SK-N-DZ (cell line): ENCODE results near the gene DEUP1. TPM values are rescaled to one million over a fixed set of nuclear protein-coding genes. Genes with fewer than 3 reads are reported as not detected.
"Not testable (repeated sequence)": the region's sequence is repeated elsewhere in the genome, so short reads cannot be mapped to it uniquely, and the experiment has no call there.

Experiments
- DNase-seq: peaks from one replicate; pipeline ENCODE4 v3.0.0-alpha.2; 2015; ENCODE audit warnings: low spot score
- polyA plus RNA-seq, 2 experiments: library from polyadenylated mRNA; depleted of rRNA; stranded (reverse); fragments of >200 nt; gene quantifications; 2 replicates each; pipeline ENCODE4 v1.2.3, GENCODE V29; 2014

Gene DEUP1, protein sequence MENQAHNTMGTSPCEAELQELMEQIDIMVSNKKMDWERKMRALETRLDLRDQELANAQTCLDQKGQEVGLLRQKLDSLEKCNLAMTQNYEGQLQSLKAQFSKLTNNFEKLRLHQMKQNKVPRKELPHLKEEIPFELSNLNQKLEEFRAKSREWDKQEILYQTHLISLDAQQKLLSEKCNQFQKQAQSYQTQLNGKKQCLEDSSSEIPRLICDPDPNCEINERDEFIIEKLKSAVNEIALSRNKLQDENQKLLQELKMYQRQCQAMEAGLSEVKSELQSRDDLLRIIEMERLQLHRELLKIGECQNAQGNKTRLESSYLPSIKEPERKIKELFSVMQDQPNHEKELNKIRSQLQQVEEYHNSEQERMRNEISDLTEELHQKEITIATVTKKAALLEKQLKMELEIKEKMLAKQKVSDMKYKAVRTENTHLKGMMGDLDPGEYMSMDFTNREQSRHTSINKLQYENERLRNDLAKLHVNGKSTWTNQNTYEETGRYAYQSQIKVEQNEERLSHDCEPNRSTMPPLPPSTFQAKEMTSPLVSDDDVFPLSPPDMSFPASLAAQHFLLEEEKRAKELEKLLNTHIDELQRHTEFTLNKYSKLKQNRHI
- polyA plus RNA-seq (2014; cell fraction: cytosol; rRNA removed) = not detected in 2 replicates
- not detected in 2 replicates for polyA plus RNA-seq (2014; cell fraction: nucleus; rRNA removed)

DNA sequence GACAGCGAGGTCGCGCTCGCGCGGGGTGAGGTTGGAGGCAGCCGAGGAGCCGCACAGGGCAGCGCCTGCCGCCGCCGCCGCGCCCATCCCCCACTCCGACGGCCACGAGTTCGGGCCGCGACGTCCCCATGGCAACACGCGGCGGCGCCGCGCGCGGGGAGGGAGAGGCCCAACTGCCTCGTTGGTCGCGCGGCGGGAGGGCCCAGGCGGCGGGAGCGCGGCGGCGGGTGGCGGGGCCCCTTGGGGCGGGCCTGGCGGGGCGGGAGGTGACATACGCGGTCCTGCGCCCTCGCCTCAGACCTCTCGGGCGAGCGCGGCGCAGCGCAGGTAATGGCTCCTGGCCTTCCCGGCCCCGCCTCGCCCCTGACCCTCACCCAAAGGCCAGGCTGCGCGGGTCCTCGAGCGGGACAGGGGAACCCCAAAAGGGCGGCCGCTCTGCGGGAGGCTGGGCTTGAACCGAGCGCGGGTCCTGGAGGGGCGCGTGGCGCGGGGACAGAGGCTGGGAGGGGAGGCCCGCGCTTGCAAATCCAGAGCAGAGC, at the start of gene DEUP1:
Gene DEUP1 (plus strand): TSS at position 297 of the 539 bp plus-strand sequence. CDS start 1,518 bp downstream, outside the sequence.
- DNase-seq = no peak

DNA sequence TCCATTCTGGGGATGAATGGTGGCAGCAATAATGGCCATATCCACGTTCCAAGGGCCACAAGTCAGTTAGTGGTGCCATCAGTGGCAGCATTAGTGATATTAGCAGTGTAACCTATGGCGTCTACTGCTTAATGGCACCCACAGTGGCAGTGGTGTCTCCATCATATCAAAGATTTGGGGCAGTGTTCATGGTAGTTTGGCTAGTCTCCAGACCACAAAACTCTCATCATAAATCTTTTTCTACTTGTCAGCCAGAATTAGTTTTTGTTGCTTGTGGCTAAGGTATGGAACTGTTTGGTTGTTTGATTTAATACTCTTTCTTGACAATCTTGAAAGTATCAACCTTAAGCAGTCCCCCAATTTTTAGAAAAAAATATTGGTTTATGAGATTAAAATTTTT, 45.1 kb upstream of the DEUP1 start:
- DNase-seq = no peak

DNA sequence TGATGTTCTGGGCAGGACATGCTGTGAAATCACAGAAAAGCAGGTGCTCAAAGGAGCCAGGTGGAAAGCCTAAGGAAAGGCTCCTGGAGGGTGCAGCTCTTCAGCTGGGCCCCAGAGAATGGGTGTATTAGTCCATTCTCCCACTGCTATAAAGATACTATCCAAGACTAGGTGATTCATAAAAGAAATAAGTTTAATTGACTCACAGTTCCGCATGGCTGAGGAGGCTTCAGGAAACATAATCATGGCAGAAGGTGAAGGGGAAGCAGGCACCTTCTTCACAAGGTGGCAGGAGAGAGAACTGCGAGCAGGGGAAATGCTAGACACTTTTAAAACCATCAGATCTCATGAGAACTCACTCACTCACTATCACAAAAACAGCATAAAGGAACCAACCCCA, 43.1 kb upstream of the DEUP1 start:
- DNase-seq = no peak

DNA sequence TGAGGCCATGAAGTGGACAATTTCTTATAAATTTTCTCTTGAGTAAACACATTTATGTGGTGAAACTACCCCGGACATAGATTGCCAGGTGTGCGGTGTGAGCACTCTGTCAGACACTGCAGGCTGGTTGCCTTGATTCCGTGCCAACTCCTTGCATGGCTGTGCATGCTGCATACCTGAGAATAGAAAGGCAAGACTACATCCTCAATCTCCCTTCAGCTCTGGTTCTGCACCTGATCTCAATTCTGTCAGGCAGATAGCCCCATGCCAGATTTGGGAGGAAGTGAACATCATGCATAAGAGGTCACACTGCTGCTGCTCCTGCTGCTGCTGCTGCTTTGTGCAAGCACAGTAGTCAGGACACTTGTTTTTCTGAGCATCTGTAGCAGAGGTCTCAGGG, 42.5 kb upstream of the DEUP1 start:
- no peak for DNase-seq

DNA sequence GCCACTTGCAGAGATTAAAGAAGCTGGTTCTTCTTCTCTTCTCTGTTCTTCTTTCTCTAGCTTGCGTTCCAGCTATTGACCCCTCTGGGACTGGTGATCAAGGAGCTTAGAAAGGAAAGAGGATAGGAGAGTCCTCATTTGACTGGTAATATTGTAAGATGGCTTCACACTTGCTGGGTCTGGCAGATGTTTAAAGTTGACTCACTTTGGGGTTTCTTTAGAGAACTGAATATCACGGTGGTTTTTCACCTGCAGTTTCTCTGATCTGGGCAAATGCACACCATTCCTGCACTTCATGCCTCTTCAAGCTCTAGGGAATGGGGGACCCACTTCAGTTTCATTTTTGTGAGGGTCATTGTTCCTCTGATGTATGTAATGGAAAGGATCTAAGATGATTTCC, 41.8 kb upstream of the DEUP1 start:
- DNase-seq = no peak

DNA sequence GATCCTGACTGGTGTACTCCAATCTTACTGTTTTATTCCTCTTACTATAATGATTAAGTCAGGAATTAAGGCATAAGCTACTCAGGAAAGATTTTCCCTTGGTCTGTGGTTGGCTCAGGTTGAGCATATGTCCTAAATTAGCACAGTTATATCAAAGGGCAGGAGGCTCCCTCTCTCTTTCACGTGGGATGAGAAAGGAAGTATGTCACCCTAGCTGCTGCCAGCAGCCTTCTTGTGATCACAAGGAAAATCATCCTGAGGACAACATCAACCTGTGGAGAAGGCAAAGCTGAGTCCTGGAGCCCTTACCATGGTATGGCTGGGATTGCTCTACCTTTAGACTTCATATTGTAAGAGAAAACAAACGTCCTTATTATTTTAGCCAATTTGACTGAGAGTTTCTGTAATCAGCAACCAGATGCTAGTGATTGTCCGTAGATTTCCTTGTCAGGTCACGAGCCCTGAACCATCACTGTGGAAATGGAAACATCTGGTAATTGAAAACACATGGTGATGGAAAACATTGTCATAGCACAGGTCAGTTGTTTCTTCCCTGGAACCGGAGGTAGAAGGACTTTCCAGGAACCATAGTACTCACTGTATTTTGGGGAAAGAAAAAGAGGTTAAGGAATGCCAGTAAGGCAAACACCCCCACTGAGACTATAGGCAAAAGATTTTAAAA, 40.6 kb upstream of the DEUP1 start:
- DNase-seq = peak; percentile 80

DNA sequence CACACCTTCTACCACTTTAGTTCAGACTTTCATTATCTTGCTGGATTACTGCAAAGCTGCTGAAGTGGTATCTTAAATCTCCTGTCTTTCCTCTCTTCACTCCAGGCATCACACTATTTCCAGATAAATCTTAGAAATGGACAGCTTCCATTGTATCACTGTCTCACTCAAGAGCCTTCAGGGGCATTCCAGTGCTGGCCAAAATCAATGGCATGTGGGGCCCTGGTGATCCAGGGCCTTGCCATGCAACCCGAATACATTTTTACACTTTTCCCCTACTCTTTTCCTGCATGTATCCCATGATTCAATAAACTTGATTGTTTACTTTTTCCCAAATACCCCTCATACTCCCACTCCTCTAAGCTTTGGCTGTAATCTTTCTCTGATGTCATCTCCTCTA, 39.4 kb upstream of the DEUP1 start:
- DNase-seq = no peak

DNA sequence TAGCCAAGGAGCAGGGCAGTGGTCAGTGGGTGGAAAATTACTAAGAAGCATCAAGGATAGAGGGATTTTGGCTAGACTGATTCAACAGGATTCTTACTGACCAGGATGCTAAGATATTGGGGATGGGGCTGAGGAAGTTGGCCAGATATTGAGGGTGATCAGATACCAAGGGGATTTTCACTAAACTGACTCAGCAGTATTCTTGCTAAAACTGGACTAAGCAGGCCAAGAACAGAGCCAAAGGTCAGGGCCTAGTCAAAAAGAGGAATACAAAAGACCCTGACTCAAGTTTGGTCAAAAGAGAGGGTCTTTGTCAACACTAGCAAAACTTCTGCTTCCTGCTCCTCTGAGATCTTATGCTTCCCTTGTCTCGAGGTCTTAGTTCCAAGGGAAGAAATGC, 38.6 kb upstream of the DEUP1 start:
- DNase-seq = no peak

DNA sequence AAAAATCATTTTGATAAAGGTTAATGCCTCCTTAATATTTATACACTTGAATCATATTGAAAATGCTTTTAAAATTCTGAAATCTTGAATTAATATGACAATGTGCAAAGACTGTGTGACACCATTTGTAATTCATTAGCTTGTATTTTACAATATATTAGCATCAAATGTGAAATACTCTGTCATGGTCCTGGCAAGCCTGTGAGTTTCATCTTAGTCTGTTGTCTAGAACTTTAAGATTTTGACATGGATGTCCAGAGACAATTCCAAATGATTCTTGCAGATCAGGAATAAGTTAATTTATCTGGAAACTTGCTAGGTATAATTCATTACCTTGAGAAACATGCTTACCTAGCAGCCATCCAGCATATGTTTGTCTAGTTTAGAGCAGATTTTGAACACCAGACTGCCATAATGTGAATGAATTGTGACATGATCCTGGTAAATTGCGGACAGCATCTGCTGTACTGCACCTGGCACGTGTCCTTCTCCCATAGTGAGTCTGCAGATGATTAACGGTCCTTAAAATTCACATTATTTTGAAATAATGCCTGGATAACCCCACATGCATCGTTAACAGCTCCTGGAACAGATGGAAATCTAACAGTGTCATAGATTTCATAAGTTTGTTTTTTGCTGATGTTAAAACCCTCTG, 34.5 kb upstream of the DEUP1 start:
- DNase-seq = peak; percentile 68

DNA sequence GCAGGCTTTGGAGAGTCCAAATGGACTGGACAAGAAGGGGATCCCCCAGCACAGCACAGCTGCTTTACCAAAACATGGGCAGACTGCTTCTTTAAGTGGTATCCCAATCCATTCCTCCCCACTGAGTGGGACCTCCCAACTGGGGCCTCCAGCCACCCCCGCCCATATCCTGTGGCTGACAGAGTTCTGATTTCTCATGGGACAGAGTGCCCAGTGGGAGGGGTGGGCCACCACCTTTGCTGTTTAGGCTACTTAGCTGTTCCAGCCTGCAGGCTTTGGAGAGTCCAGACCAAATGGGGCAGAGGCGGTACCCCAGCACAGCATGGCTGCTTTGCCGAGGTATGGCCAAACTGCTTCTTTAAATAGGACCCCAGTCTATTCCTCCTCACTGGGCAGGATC, 26.9 kb upstream of the DEUP1 start:
- DNase-seq = no peak

DNA sequence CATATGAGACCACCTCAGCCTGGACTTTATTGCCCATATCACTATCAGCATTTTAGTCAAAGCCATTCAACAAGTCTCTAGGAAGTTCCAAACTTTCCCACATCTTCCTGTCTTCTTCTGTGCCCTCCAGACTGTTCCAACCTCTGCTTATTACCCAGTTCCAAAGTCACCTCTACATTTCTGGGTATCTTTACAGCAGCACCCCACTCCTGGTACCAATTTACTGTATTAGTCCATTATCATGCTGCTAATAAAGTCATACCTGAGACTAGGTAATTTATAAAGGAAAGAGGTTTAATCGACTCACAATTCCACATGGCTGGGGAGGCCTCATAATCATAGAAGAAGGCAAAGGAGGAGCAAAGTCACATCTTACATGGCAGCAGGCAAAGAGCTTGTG, 16.1 kb upstream of the DEUP1 start:
- not testable (repeated sequence) for DNase-seq

DNA sequence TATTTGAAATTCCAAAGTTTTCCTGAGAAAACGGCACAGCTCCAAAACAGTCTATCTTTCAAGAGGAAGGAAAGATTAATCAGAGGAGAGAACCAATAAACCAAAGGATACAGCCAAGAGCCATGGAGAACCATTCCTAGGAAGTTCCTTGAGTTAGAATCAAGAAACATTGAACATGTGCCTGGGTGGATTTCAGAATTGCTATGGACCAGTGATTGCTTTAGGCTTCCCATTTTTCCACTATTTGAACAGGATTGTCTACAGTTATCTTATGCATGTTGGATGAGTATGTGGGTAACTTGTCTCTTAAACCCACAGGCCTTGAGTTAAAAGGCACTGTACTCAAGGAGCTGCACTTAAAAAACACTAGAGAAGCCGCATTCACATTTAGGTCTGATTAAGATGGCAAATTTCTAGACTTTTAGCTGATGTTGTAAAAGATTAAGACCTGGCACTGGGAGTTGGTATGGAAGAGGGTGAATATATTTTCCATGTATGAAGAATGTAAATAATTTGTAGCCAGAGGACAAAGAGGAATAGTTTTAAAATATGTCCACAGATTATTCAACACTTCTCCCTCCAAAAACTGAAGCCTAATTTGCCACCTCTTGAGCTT, 11.2 kb upstream of the DEUP1 start:
- DNase-seq = no peak

DNA sequence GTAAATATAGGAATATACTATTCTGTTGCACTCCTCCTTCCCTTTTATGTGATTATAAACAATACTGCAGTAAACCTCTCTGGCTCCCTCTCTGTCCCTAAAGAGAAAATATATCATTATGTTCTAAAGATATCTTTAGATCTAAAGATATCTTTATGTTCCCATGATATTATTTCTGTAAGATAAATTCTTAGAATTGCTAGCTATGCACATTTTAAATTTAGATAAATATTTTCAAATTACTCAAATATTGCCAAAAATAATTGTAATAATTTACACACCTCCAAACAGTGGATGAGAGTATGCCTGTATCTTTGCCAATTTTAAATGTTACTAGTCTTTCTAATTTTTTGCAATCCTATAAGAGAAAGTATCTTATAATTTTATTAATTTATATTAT, 10.3 kb upstream of the DEUP1 start:
- no peak for DNase-seq

DNA sequence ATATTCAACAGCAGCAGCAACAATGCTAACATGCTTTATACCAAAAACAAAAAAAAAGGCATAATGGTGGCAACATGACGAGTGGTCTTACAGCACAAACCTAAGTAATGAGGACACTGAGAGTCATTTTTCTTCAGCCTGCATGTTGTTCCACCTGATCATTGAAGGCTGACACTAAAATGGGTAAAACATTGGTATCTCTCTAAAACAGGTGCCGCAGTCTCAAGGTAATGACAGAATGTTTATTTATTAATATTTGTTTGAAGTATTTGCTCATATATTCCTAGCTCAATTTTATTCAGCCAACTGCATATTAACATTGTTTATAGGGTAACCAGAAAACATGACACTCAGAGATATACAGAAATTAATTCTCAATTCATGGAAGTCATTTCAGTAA, 8.3 kb upstream of the DEUP1 start:
- no peak for DNase-seq

DNA sequence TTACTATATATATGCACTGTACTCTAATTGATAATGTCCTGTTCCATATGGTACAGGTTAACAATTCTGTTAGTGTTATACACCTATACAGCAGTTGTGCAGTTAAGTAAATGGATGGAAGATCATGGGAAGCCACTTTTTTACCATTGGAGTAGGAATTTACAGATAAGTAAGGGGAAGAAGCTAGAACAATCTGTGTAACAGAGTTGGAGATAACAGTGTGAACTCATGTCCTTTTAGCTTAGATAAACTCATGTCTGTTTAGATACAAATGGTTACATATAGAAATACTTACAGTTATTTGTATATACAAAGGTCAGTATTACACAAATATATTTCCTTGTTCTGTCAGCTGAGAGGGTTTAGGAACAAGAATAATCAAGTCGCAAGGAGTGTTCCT, 6.8 kb upstream of the DEUP1 start:
- no peak for DNase-seq

DNA sequence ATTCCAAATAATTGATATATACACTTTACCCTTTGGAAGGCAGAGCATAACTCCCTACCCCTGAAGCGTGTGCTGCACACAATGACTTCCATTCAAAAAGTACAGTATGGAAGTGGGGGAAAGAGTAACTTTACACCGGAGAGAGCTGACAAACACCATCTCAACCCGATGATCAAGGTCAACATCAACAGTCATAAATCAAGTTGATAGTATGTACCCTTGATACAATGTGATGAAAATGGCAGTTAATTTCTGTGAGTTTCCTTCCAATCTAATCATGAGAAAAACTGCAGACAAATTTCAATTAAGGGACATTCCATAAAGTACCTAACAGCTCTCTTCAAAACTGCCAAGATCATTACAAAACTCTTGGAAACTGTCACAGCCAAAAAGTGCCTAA, 6.0 kb upstream of the DEUP1 start:
- no peak for DNase-seq

DNA sequence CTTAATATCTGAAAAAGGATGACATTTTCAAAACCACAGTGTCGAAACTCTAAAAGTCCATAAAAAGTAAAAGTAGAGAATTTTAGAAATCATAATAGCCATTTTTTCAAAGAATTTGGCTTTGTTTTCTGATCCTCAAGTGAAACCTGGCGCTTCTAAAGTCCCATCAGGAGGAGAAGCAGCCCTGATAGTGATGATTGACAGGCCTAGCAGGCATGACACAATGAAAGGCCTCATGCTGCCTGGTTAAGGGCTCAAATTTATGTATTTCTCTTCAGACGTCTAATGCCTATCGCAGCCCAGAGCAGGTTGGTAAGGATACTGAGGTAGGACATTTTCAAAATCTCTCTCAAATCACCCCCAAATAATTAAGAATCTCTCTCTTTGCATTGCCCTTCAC, 3.9 kb upstream of the DEUP1 start:
- no peak for DNase-seq

DNA sequence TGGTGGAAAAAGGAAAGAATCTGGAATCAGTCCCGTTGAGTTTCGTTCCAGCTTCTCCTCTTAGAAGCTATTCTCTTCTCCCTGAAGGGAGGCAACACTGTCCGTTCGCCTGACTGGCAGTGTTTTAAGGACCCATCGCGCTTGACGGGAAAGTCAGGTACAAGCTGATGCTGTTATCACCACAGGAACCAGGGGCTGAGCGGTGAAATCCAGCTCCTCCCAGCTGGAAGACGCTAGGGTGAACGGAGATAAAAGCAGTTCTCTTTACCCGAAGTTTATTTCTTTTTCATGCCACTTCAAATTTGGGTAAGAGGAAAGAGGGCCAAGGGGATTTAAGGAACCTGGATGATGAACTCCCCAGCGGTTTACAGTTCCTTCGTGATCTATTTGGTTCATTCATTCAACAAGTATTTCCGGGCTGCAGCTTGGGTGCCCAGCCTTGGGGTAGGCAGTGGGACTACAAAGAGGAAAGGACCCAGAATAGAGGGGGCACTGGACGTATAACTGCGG, 551 bp upstream of the DEUP1 start:
- DNase-seq = no peak

DNA sequence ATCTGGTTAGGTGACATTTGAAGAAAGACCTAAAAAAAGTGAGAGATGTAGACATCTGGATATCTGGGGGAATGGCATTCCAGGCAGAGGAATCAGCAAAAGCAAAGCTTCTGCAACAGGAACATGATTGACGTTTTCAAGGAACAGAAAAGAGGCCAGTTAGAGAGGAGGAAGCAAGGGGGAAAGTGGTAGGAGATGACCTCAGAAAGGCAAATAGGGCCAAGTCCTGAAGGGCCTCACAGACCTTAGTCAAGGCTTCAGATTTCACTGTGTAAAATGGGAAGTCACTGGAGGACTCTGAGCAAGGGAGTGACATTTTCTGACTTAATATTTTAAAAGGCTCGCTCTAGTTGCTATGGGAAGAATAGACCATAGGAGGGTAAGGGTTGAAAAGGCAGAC, 9.7 kb downstream of the DEUP1 start:
- no peak for DNase-seq

DNA sequence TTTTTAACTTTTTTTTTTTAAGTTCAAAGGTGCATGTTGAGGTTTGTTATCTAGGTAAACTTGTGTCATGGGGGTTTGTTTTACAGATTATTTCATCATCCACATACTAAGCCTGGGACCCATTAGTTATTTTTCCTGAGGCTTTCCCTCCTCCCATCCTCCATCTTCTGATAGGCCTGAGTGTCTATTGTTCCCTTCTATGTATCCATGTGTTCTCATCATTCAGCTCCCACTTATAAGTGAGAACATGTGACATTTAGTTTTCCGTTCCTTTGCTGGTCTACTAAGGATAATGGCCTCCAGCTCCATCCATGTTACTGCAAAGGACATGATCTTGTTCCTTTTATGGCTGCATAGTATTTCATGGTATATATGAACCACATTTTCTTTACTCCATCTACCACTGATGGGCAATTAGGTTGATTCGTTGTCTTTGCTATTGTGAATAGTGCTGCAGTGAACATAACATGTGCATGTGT, 14.4 kb downstream of the DEUP1 start:
- no peak for DNase-seq

DNA sequence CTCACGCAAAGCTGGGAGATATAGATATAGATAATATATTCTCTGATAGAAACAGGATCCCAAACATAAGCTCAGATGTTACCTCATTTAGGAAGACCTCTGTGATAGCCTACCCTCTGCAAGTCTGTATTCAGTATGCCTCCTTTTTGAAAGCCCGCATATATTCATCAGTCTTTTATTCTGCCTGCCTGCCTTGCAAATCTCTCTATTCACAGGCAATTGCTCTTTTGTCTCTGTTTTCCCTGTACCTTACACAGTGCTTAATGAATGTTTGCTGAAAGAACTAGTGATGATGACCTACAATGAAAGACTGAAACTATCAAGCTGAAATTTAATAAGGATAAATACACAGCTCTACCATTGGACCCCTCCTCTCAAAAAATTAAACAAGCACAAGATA, 18.4 kb downstream of the DEUP1 start:
- DNase-seq = no peak
